Thyroid gland (tissue), 4 donors: ENCODE data around the gene TRABD2B. TPM values are rescaled to one million over a fixed set of nuclear protein-coding genes. Genes with fewer than 3 reads are reported as not detected.

Experiments used
- DNase-seq, 2 donors: peaks; one replicate each; pipeline ENCODE4 v3.0.0-alpha.2; 2019
- H3K27ac ChIP-seq, 3 donors: fragments of 200-600 bp; sonication (generic); 1 replicate in 2 of 3; 2 replicates in 1 of 3; pipeline ENCODE4 v1.5.1; 2016 to 2019; ENCODE audit warnings: mild to moderate bottlenecking in 1 of 3, moderate library complexity in 1 of 3
- H3K27me3 ChIP-seq: fragments of 200-600 bp; sonication (generic); one replicate; pipeline ENCODE4 v1.5.1; 2019
- H3K36me3 ChIP-seq, 2 donors: fragments of 200-600 bp; sonication (generic); one replicate each; pipeline ENCODE4 v1.5.1; 2016 to 2019
- H3K4me1 ChIP-seq, 2 donors: fragments of 200-600 bp; sonication (generic); one replicate each; pipeline ENCODE4 v1.5.1; 2017 to 2019
- H3K4me3 ChIP-seq, 3 donors: fragments of 200-600 bp; sonication (generic); replicated peaks in 1 of 3; 1 replicate in 2 of 3; 2 replicates in 1 of 3; pipeline ENCODE4 v1.5.1; 2016; ENCODE audit warnings: mild to moderate bottlenecking in 1 of 3
- H3K9me3 ChIP-seq: fragments of 200-600 bp; sonication (generic); one replicate; pipeline ENCODE4 v1.5.1; 2017
- CTCF ChIP-seq, 6 experiments: fragments of 200-600 bp in 3 of 6; fragments of 450-650 bp in 3 of 6; sonication (generic) in 3 of 6; IDR thresholded peaks; one replicate each; pipeline ENCODE4 v1.5.1; 2016 to 2019; ENCODE audit warnings: antibody characterized with exemption in 6 of 6, mild to moderate bottlenecking in 2 of 6, inconsistent platforms in 1 of 6, moderate library complexity in 1 of 6
- POLR2A ChIP-seq, 2 donors: fragments of 450-650 bp; IDR thresholded peaks; one replicate each; pipeline ENCODE4 v1.6.1; 2017; ENCODE audit warnings: antibody characterized with exemption in 2 of 2, mild to moderate bottlenecking in 2 of 2, moderate library complexity in 1 of 2
- WGBS, 2 donors: methylation state at CpG; one replicate each; pipeline ENCODE4 v1.1.5; 2017; 5-methylcytosine and 5-hydroxymethylcytosine counted together
- intact Hi-C: fragments of 100-400 bp; cut with DNase I; formaldehyde crosslinking; loops from one replicate; pipeline ENCODE4 v1.15.1; 2023
- total RNA-seq, 4 donors: library from RNA; depleted of rRNA; stranded (reverse); fragments of >200 nt; gene quantifications; one replicate each; pipeline ENCODE4 v1.2.3, GENCODE V29; 2016

TRABD2B gene
- total RNA-seq, 4 donors from 2014 or later = 0.34 to 1.1 (median 0.63) TPM

GRCh38 chr1:47998396-47998990 is 1.3 kb upstream of the TRABD2B start:
- 89 to 90% methylated on average over 8 of the region's 8 CpGs for WGBS, 2 donors
- peaks cover 0 to 18% of the 10 kb centered on the region in 2 donors for H3K4me1 ChIP-seq
- intact Hi-C loops = no loop called here
- no peaks in the 10 kb centered on the region for H3K9me3 ChIP-seq
- no peak overlapping the region for H3K4me3 ChIP-seq
- H3K36me3 ChIP-seq = no peaks in the 10 kb centered on the region
- TF ChIP-seq POLR2A (IDR thresholded peaks at IDR 0.05) (no peak), CTCF (IDR thresholded peaks at IDR 0.05) (no peak)
- no peak for DNase-seq
- no peak overlapping the region for H3K27ac ChIP-seq
- H3K27me3 ChIP-seq = no peaks in the 10 kb centered on the region

GRCh38 chr1:47996406-47997226 is 569 bp downstream of the TRABD2B start:
- Histone ChIP-seq H3K4me1 (peaks cover 0 to 18% of the 10 kb centered on the region in 2 donors), H3K36me3 (no peaks in the 10 kb centered on the region), H3K27ac (peak overlapping the region in 1 of 3 donors; percentile 15), H3K4me3 (peak overlapping the region in 1 of 3 donors; percentile 50), H3K27me3 (no peaks in the 10 kb centered on the region), H3K9me3 (no peaks in the 10 kb centered on the region)
- 4 to 7% methylated on average over 18 to 41 of the region's 80 CpGs for WGBS, 2 donors
- intact Hi-C loops = no loop called here
- TF ChIP-seq POLR2A (IDR thresholded peaks at IDR 0.05) = no peak
- TF ChIP-seq CTCF (IDR thresholded peaks at IDR 0.05) = no peak
- DNase-seq = peak in 1 of 2 donors; percentile 15

GRCh38 chr1:47996060-47996405 is 1.2 kb downstream of the TRABD2B start:
- DNase-seq = no peak
- H3K4me3 ChIP-seq = peak overlapping the region in 1 of 3 donors; percentile 50
- H3K4me1 ChIP-seq = peaks cover 0 to 16% of the 10 kb centered on the region in 2 donors
- no peaks in the 10 kb centered on the region for H3K9me3 ChIP-seq
- H3K27me3 ChIP-seq = no peaks in the 10 kb centered on the region
- peak overlapping the region in 1 of 3 donors; percentile 15 for H3K27ac ChIP-seq
- TF ChIP-seq POLR2A (IDR thresholded peaks at IDR 0.05) (no peak), CTCF (IDR thresholded peaks at IDR 0.05) (no peak)
- 52 to 57% methylated on average over 7 of the region's 7 CpGs for WGBS, 2 donors
- H3K36me3 ChIP-seq = no peaks in the 10 kb centered on the region
- intact Hi-C loops = no loop called here

GRCh38 chr1:47995306-47996050 is 1.7 kb downstream of the TRABD2B start:
- no peaks in the 10 kb centered on the region for H3K9me3 ChIP-seq
- no peak overlapping the region for H3K4me3 ChIP-seq
- peaks cover 0 to 12% of the 10 kb centered on the region in 2 donors for H3K4me1 ChIP-seq
- intact Hi-C loops = no loop called here
- no peak for TF ChIP-seq CTCF (IDR thresholded peaks at IDR 0.05)
- TF ChIP-seq POLR2A (IDR thresholded peaks at IDR 0.05) = no peak
- no peaks in the 10 kb centered on the region for H3K27me3 ChIP-seq
- H3K27ac ChIP-seq = peak overlapping the region in 1 of 3 donors; percentile 15
- DNase-seq = no peak
- no peaks in the 10 kb centered on the region for H3K36me3 ChIP-seq
- 83 to 92% methylated on average over 8 of the region's 8 CpGs for WGBS, 2 donors
